Gastroesophageal sphincter (tissue), 4 donors: Measurements from ENCODE around the gene RRBP1. TPM values are rescaled to one million over a fixed set of nuclear protein-coding genes. Genes with fewer than 3 reads are reported as not detected.

Experiments
- ATAC-seq: fragments of 150-250 bp; one replicate; pipeline ENCODE4 v1.9.1; 2016; ENCODE audit warnings: mild to moderate bottlenecking, moderate library complexity
- H3K27ac ChIP-seq, 4 donors: fragments of 200-600 bp; sonication (generic) in 3 of 4; 1 replicate in 3 of 4; 2 replicates in 1 of 4; pipeline ENCODE4 v1.5.1; 2016 to 2019
- H3K27me3 ChIP-seq: fragments of 200-600 bp; sonication (generic); one replicate; pipeline ENCODE4 v1.5.1; 2019
- H3K36me3 ChIP-seq, 2 donors: fragments of 200-600 bp; sonication (generic); one replicate each; pipeline ENCODE4 v1.5.1; 2019; ENCODE audit warnings: control low read depth in 1 of 2
- H3K4me1 ChIP-seq, 3 donors: fragments of 200-600 bp; sonication (generic); 1 replicate in 2 of 3; 2 replicates in 1 of 3; pipeline ENCODE4 v1.5.1; 2016 to 2019; ENCODE audit warnings: control low read depth in 2 of 3
- H3K4me3 ChIP-seq, 2 donors: fragments of 200-600 bp; sonication (generic); one replicate each; pipeline ENCODE4 v1.5.1; 2019; ENCODE audit warnings: mild to moderate bottlenecking in 1 of 2, moderate library complexity in 1 of 2
- H3K9me3 ChIP-seq, 3 donors: fragments of 200-600 bp; sonication (generic); one replicate each; pipeline ENCODE4 v1.5.1; 2017 to 2019; ENCODE audit warnings: control low read depth in 2 of 3
- EP300 ChIP-seq: sonication (generic); formaldehyde crosslinking; IDR thresholded peaks from one replicate; pipeline ENCODE4 v1.6.1; 2017; ENCODE audit warnings: antibody characterized with exemption, mild to moderate bottlenecking
- POLR2A ChIP-seq, 2 donors: fragments of 450-650 bp; IDR thresholded peaks; one replicate each; pipeline ENCODE4 v1.6.1; 2017; ENCODE audit warnings: antibody characterized with exemption in 2 of 2, mild to moderate bottlenecking in 2 of 2, moderate library complexity in 1 of 2
- POLR2AphosphoS5 ChIP-seq: sonication (generic); formaldehyde crosslinking; IDR thresholded peaks from one replicate; pipeline ENCODE4 v1.6.1; 2017; ENCODE audit warnings: antibody characterized with exemption
- WGBS, 2 donors: methylation state at CpG; one replicate each; pipeline ENCODE4 v1.1.5; 2018; ENCODE audit warnings: low coverage in 1 of 2; 5-methylcytosine and 5-hydroxymethylcytosine counted together
- total RNA-seq, 4 donors: library from RNA; depleted of rRNA; stranded (reverse); fragments of >200 nt; gene quantifications; one replicate each; pipeline ENCODE4 v1.1.0, GENCODE V29; 2016
- TF ChIP-seq, protein P1 (sequence below), 4 experiments: fragments of 200-600 bp in 2 of 4; fragments of 450-650 bp in 2 of 4; sonication (generic) in 1 of 4; IDR thresholded peaks; one replicate each; pipeline ENCODE4 v1.5.1; 2017 to 2019; ENCODE audit warnings: antibody characterized with exemption in 4 of 4, mild to moderate bottlenecking in 2 of 4, moderate library complexity in 2 of 4

Gene RRBP1
- total RNA-seq, 4 donors from 2014 or later, result 61.2 to 89.8 (median 64.7) TPM

DNA sequence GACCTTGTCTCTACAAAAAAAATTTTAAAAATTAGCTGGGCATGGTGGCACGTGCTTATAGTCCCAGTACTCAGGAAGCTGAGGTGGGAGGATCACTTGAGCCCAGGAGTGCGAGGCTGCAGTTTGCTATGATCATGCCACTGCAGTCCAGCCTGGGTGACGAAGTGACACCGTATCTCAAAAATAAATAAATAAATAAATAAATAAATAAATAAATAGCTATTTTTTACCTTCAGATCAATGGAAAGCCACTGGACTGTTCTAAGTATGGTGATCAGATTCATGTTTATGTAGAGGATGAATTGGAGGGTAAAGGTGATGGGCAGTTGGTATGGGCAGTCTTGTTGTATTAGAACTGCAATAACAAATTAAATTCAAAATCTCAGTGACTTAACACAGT is 88.1 kb downstream of the RRBP1 start:
- TF ChIP-seq POLR2AphosphoS5 (no peak), EP300 (no peak), POLR2A (IDR thresholded peaks at IDR 0.05) (no peak)
- TF ChIP-seq, protein P1, sequence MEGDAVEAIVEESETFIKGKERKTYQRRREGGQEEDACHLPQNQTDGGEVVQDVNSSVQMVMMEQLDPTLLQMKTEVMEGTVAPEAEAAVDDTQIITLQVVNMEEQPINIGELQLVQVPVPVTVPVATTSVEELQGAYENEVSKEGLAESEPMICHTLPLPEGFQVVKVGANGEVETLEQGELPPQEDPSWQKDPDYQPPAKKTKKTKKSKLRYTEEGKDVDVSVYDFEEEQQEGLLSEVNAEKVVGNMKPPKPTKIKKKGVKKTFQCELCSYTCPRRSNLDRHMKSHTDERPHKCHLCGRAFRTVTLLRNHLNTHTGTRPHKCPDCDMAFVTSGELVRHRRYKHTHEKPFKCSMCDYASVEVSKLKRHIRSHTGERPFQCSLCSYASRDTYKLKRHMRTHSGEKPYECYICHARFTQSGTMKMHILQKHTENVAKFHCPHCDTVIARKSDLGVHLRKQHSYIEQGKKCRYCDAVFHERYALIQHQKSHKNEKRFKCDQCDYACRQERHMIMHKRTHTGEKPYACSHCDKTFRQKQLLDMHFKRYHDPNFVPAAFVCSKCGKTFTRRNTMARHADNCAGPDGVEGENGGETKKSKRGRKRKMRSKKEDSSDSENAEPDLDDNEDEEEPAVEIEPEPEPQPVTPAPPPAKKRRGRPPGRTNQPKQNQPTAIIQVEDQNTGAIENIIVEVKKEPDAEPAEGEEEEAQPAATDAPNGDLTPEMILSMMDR (IDR thresholded peaks at IDR 0.05), result no peak
- H3K4me3 ChIP-seq, result peak overlapping the region; percentile 10 to 21
- peaks cover 0 to 6% of the 10 kb centered on the region in 2 donors for H3K36me3 ChIP-seq
- no peaks in the 10 kb centered on the region for H3K9me3 ChIP-seq
- H3K4me1 ChIP-seq, result peaks cover 32 to 99% (median 52%) of the 10 kb centered on the region in 3 donors
- no peak for ATAC-seq
- H3K27me3 ChIP-seq, result no peaks in the 10 kb centered on the region
- WGBS, 2 donors, result 30 to 45% methylated on average over 4 of the region's 4 CpGs
- H3K27ac ChIP-seq, result peak overlapping the region; percentile 77 to 96 (median 84)

DNA sequence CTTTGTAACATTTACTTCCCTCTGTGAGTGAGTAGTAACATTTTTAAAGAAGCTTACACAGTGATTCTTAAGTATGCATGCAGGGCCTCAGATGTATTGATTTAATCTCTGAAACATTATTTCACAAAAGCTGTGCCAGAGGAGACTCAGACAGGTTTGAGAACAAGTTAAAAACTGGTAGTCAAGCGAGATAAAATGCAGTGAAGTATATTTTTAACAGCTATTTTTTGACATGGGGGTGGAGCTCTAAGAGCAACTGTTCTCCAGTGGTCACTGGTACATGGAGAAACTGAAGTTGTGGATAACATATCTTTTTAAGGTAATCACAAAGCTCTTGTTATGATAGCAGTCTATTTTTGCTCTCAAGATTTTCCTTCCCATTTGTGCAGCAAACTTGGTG is 91.8 kb downstream of the RRBP1 start:
- peak overlapping the region; percentile 81 to 96 (median 85) for H3K27ac ChIP-seq

DNA sequence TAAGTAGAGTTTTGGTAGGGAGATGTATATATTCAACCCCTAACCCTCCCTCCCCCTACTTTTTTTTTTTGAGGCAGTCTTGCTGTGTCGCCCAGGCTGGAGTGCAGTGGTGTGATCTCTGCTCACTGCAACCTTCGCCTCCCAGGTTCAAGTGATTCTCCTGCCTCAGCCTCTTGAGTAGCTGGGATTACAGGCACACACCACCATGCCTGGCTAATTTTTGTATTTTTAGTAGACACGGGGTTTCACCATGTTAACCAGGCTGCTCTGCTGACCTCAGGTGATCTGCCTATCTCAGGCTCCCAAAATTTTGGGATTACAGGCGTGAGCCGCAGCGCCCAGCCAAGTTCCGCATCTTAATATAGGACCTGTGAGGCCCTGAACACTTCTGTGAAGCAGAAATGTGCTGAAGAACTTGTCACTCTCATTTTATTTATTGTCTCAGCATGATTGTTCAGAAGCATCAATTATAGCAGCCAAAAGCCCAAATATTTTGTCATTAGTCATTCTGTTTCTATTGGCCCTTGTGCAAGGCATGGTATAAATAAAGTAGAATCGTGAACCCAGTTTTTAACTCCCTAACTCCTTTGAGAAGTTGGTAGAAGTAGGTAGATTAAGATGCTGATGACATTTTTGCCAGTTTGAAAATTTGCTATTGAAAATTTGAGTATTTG is 92.7 kb downstream of the RRBP1 start:
- H3K27me3 ChIP-seq, result no peaks in the 10 kb centered on the region
- H3K4me1 ChIP-seq, result peaks cover 22 to 99% (median 41%) of the 10 kb centered on the region in 3 donors
- no peak for TF ChIP-seq POLR2A (IDR thresholded peaks at IDR 0.05)
- TF ChIP-seq POLR2AphosphoS5, result peak; percentile 63
- no peak for TF ChIP-seq EP300
- peak; percentile 48 for ATAC-seq
- H3K36me3 ChIP-seq, result peaks cover 0 to 12% of the 10 kb centered on the region in 2 donors
- H3K27ac ChIP-seq, result peak overlapping the region; percentile 81 to 96 (median 85)
- no peaks in the 10 kb centered on the region for H3K9me3 ChIP-seq
- WGBS, 2 donors, result 23 to 29% methylated on average over 5 to 8 of the region's 8 CpGs
- H3K4me3 ChIP-seq, result peak overlapping the region; percentile 7 to 33

More for the DNA sequence above, 91.8 kb downstream of the RRBP1 start:
- no peaks in the 10 kb centered on the region for H3K9me3 ChIP-seq
- peak; percentile 55 for ATAC-seq
- WGBS, 2 donors, result 9 to 32% methylated on average over 1 of the region's 1 CpG
- H3K27me3 ChIP-seq, result no peaks in the 10 kb centered on the region
- H3K4me1 ChIP-seq, result peaks cover 22 to 99% (median 44%) of the 10 kb centered on the region in 3 donors
- peak overlapping the region; percentile 19 to 33 for H3K4me3 ChIP-seq
- H3K36me3 ChIP-seq, result peaks cover 0 to 6% of the 10 kb centered on the region in 2 donors
- TF ChIP-seq, protein P1 (IDR thresholded peaks at IDR 0.05), result no peak
- TF ChIP-seq EP300 (no peak), POLR2AphosphoS5 (peak; percentile 53), POLR2A (IDR thresholded peaks at IDR 0.05) (no peak)

DNA sequence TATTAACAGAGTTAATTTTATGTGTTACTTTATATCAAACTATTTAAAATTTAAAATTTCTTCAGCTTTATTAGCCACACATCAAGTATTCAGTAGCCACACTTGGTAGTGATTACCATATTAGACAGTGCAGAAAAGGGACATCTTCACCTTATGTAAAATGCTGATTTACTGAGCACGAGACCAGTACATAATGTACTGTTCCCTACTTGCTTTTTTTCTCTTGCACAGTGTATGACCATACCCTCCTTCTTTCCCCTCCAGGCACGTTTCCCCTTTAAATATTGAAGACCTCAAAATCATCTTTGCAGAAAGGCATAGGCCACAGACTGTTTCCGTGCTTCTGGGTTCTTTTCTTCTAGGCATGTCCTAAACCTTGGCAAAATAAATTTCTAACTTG is 94.2 kb downstream of the RRBP1 start:
- peak overlapping the region; percentile 81 to 96 (median 85) for H3K27ac ChIP-seq
- peak overlapping the region in 1 of 2 donors; percentile 33 for H3K4me3 ChIP-seq
- WGBS, 2 donors, result 47 to 50% methylated on average over 3 of the region's 3 CpGs
- no peaks in the 10 kb centered on the region for H3K27me3 ChIP-seq
- TF ChIP-seq EP300, result no peak
- TF ChIP-seq, protein P1 (IDR thresholded peaks at IDR 0.05), result no peak
- TF ChIP-seq POLR2A (IDR thresholded peaks at IDR 0.05), result no peak
- no peak for TF ChIP-seq POLR2AphosphoS5
- H3K9me3 ChIP-seq, result no peaks in the 10 kb centered on the region
- peaks cover 18 to 97% (median 32%) of the 10 kb centered on the region in 3 donors for H3K4me1 ChIP-seq
- no peak for ATAC-seq
- peaks cover 0 to 11% of the 10 kb centered on the region in 2 donors for H3K36me3 ChIP-seq

DNA sequence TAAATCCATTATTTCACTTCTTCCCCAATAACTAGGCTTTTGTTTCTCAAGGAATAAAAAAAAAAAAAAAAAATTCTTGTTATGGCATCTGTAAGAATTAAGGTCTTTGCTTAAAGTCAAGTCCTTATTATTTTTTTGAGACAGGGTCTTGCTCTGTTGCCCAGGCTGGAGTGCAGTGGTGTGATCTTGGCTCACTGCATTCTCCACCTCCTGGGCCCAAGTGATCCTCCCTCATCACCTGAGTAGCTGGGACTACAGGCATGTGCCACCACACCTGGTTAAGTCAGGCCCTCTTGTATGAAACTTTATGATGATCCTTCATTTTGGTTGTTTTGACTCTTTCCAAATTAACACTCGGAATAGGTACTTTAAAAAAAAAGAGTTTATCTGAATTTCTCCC is 94.9 kb downstream of the RRBP1 start:
- WGBS, 2 donors, result 8 to 37% methylated on average over 1 of the region's 1 CpG
- Histone ChIP-seq H3K4me3 (peak overlapping the region in 1 of 2 donors; percentile 28), H3K27ac (peak overlapping the region; percentile 53 to 96 (median 84)), H3K4me1 (peaks cover 18 to 97% (median 35%) of the 10 kb centered on the region in 3 donors), H3K9me3 (no peaks in the 10 kb centered on the region), H3K27me3 (no peaks in the 10 kb centered on the region), H3K36me3 (peaks cover 0 to 6% of the 10 kb centered on the region in 2 donors)
- no peak for ATAC-seq
- TF ChIP-seq POLR2A (IDR thresholded peaks at IDR 0.05) (no peak), POLR2AphosphoS5 (no peak), EP300 (no peak)
- TF ChIP-seq, protein P1 (IDR thresholded peaks at IDR 0.05), result no peak
